Endothelial cell of umbilical vein (primary cell): ENCODE measurements around the gene PLEKHG3. TPM values are rescaled to one million over a fixed set of nuclear protein-coding genes. Genes with fewer than 3 reads are reported as not detected.

Source experiments
- BruUV-seq: library from RNA; stranded (reverse); fragments of 400-500 nt; replicated peaks from 2 replicates; lab custom pipeline; 2021; lab: Mats Ljungman, UMichigan
- CTCF ChIA-PET: fragments of 300-600, 350-600 bp; sonication (Branson Sonifier 250); formaldehyde crosslinking; loops from one replicate; lab custom pipeline; 2021; ENCODE audit warnings: antibody characterized with exemption, inconsistent platforms; lab: Charles Lee
- POLR2A ChIA-PET: fragments of 300-600, 350-600 bp; sonication (Branson Sonifier 250); formaldehyde crosslinking; loops from one replicate; lab custom pipeline; 2021; ENCODE audit warnings: antibody characterized with exemption, inconsistent platforms; lab: Charles Lee
- DNase-seq: peaks from one replicate; pipeline ENCODE4 v3.0.0-alpha.2; 2011; ENCODE audit warnings: low read depth, low spot score
- FAIRE-seq: peaks from 2 replicates; lab custom pipeline; 2011; peaks lifted over from hg19 to GRCh38; lab: Jason Lieb, UNC
- H2AFZ ChIP-seq: 2 replicates; pipeline ENCODE4 v1.6.0; 2012; ENCODE audit warnings: low read depth, low read length, control low read depth, inconsistent platforms
- H3K27ac ChIP-seq: 2 replicates; pipeline ENCODE4 v1.5.1; 2011; ENCODE audit warnings: low read depth, mild to moderate bottlenecking, control low read depth, low read length, moderate library complexity; ENCODE audit not compliant: insufficient read depth
- H3K27me3 ChIP-seq, 2 experiments: 2 replicates each; pipeline versions ENCODE4 v1.6.0 to v1.6.1; 2011; ENCODE audit warnings: low read length in 2 of 2, mixed read lengths in 1 of 2; ENCODE audit not compliant: control insufficient read depth in 2 of 2, insufficient read depth in 2 of 2
- H3K36me3 ChIP-seq, 2 experiments: 2 replicates in 1 of 2; 3 replicates in 1 of 2; pipeline ENCODE4 v1.5.1; 2011; ENCODE audit warnings: low read length in 2 of 2, mild to moderate bottlenecking in 1 of 2, moderate library complexity in 1 of 2; ENCODE audit not compliant: control insufficient read depth in 2 of 2, insufficient read depth in 2 of 2; ENCODE audit errors: extremely low read depth in 1 of 2
- H3K4me1 ChIP-seq: 3 replicates; pipeline ENCODE4 v1.5.1; 2011; ENCODE audit warnings: mild to moderate bottlenecking, low read length; ENCODE audit not compliant: control insufficient read depth, insufficient read depth; ENCODE audit errors: extremely low read depth
- H3K4me2 ChIP-seq: 2 replicates; pipeline ENCODE4 v1.6.1; 2011; ENCODE audit warnings: low read length, control low read depth, mixed read lengths; ENCODE audit not compliant: insufficient read depth
- H3K4me3 ChIP-seq, 3 experiments: fragments of 200-600 bp in 1 of 3; sonication (generic), shearing (Covaris generic) in 1 of 3; replicated peaks in 1 of 3; 2 replicates each; pipeline ENCODE4 v1.5.1; 2011 to 2016; ENCODE audit warnings: control low read depth in 3 of 3, low read length in 3 of 3, mild to moderate bottlenecking in 2 of 3, inconsistent platforms in 1 of 3, low read depth in 1 of 3, moderate library complexity in 1 of 3; ENCODE audit not compliant: insufficient read depth in 1 of 3
- H3K79me2 ChIP-seq: 2 replicates; pipeline ENCODE4 v1.6.0; 2012; ENCODE audit warnings: low read length, inconsistent platforms; ENCODE audit not compliant: control insufficient read depth, insufficient read depth
- H3K9ac ChIP-seq: replicated peaks from 2 replicates; pipeline ENCODE3; 2011; ENCODE audit warnings: low read length, control low read depth; ENCODE audit not compliant: insufficient read depth; ENCODE audit errors: extremely low read depth
- H3K9me1 ChIP-seq: replicated peaks from 3 replicates; pipeline ENCODE4 v1.6.0; 2011; ENCODE audit warnings: mild to moderate bottlenecking, low read length; ENCODE audit not compliant: control insufficient read depth, insufficient read depth; ENCODE audit errors: extremely low read depth
- H3K9me3 ChIP-seq: replicated peaks from 2 replicates; pipeline ENCODE4 v1.5.1; 2012; ENCODE audit warnings: low read length, inconsistent platforms; ENCODE audit not compliant: control insufficient read depth, insufficient read depth
- H4K20me1 ChIP-seq: replicated peaks from 2 replicates; pipeline ENCODE3; 2011; ENCODE audit warnings: mild to moderate bottlenecking, low read length; ENCODE audit not compliant: control insufficient read depth, insufficient read depth; ENCODE audit errors: extremely low read depth
- EZH2 ChIP-seq: IDR thresholded peaks from 2 replicates; pipeline ENCODE4 v1.6.1; 2012; ENCODE audit warnings: borderline replicate concordance, low read depth, mild to moderate bottlenecking, moderate library complexity, low read length, inconsistent platforms; ENCODE audit not compliant: severe bottlenecking
- FOS ChIP-seq: IDR thresholded peaks from 2 replicates; pipeline ENCODE4 v1.6.1; 2011; ENCODE audit warnings: mild to moderate bottlenecking, low read length, moderate library complexity, borderline replicate concordance; ENCODE audit not compliant: insufficient read depth
- GATA2 ChIP-seq: IDR thresholded peaks from 2 replicates; pipeline ENCODE4 v1.7.0; 2011; ENCODE audit warnings: low read depth, mild to moderate bottlenecking, moderate library complexity, mixed read lengths, low read length; ENCODE audit not compliant: insufficient read length, insufficient read depth
- JUN ChIP-seq: IDR thresholded peaks from 2 replicates; pipeline ENCODE4 v1.6.1; 2011; ENCODE audit warnings: borderline replicate concordance, low read depth; ENCODE audit not compliant: insufficient read length, insufficient read depth
- MAX ChIP-seq: IDR thresholded peaks from 2 replicates; pipeline ENCODE4 v1.6.1; 2011; ENCODE audit not compliant: insufficient read depth, insufficient read length
- MYC ChIP-seq: IDR thresholded peaks from one replicate; pipeline ENCODE4 v1.6.1; 2011; ENCODE audit warnings: mild to moderate bottlenecking, low read depth, low read length
- POLR2A ChIP-seq: IDR thresholded peaks from 2 replicates; pipeline ENCODE4 v1.6.1; 2012; ENCODE audit warnings: low read depth, mild to moderate bottlenecking, control low read depth, low read length
- POLR2AphosphoS5 ChIP-seq: IDR thresholded peaks from 2 replicates; pipeline ENCODE4 v1.6.1; 2012; ENCODE audit warnings: low read depth, mild to moderate bottlenecking, control low read depth, low read length, moderate library complexity; ENCODE audit not compliant: insufficient read depth
- dilution Hi-C: fragments of 300-500 bp; cut with MboI; formaldehyde crosslinking; loops from one replicate; pipeline ENCODE4 v1.15.0; 2019; ENCODE audit warnings: low sequenced_read_pairs; ENCODE audit not compliant: extremely low pct_ligation_motif_present
- intact Hi-C: fragments of 100-400 bp; cut with micrococcal nuclease; formaldehyde crosslinking; loops from one replicate; pipeline ENCODE4 v1.10.0; 2022
- polyA plus RNA-seq, 4 experiments: library from polyadenylated mRNA; depleted of rRNA in 3 of 4; stranded (reverse) in 3 of 4; unstranded in 1 of 4; fragments of >200 nt; gene quantifications; 2 replicates each; pipeline versions ENCODE4 v1.2.1 to v1.2.3, GENCODE V29; 2011 to 2012; ENCODE audit warnings: missing spikeins in 1 of 4
- total RNA-seq: library from RNA; stranded (reverse); gene quantifications from 2 replicates; pipeline ENCODE4 v1.2.3, GENCODE V29; 2021
- TF ChIP-seq, protein P1 (sequence below), 2 donors: IDR thresholded peaks; 1 replicate in 1 of 2; 2 replicates in 1 of 2; pipeline ENCODE4 v1.5.1; 2011; ENCODE audit warnings: low read length in 2 of 2, mild to moderate bottlenecking in 2 of 2, moderate library complexity in 2 of 2, control low read depth in 1 of 2, inconsistent platforms in 1 of 2, low read depth in 1 of 2; ENCODE audit not compliant: insufficient read depth in 1 of 2; ENCODE audit errors: extremely low read depth in 1 of 2

The PLEKHG3 gene
- total and polyA plus RNA-seq, 2 donors (not counting 3 experiments of a cell fraction or from before 2014, with no cell fraction given), result 6.6 to 8.0 TPM

- Histone ChIP-seq H3K9me3 (no peaks in the 10 kb centered on the region), H2AFZ (no peak overlapping the region), H4K20me1 (no peaks in the 10 kb centered on the region), H3K27ac (no peak overlapping the region), H3K36me3 (no peaks in the 10 kb centered on the region), H3K9me1 (no peaks in the 10 kb centered on the region), H3K79me2 (no peaks in the 10 kb centered on the region), H3K4me2 (no peak overlapping the region), H3K9ac (no peak overlapping the region), H3K4me1 (peaks cover 13% of the 10 kb centered on the region), H3K4me3 (no peak overlapping the region), H3K27me3 (no peaks in the 10 kb centered on the region)
- no peak for TF ChIP-seq POLR2AphosphoS5
- no peak for TF ChIP-seq FOS
- TF ChIP-seq JUN, result no peak
- no peak for TF ChIP-seq EZH2
- no peak for TF ChIP-seq POLR2A
- TF ChIP-seq MYC, result no peak
- no peak for TF ChIP-seq MAX
- TF ChIP-seq, protein P1, sequence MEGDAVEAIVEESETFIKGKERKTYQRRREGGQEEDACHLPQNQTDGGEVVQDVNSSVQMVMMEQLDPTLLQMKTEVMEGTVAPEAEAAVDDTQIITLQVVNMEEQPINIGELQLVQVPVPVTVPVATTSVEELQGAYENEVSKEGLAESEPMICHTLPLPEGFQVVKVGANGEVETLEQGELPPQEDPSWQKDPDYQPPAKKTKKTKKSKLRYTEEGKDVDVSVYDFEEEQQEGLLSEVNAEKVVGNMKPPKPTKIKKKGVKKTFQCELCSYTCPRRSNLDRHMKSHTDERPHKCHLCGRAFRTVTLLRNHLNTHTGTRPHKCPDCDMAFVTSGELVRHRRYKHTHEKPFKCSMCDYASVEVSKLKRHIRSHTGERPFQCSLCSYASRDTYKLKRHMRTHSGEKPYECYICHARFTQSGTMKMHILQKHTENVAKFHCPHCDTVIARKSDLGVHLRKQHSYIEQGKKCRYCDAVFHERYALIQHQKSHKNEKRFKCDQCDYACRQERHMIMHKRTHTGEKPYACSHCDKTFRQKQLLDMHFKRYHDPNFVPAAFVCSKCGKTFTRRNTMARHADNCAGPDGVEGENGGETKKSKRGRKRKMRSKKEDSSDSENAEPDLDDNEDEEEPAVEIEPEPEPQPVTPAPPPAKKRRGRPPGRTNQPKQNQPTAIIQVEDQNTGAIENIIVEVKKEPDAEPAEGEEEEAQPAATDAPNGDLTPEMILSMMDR (IDR thresholded peaks at IDR 0.05; ENCODE audit: extremely low read depth in 1 of 2, insufficient read depth in 1 of 2, low read depth in 1 of 2, low read length in 2 of 2), result no peak
- TF ChIP-seq GATA2, result no peak
- dilution Hi-C loops, result no loop called here
- intact Hi-C loops, result no loop called here
- no peak for FAIRE-seq
- no peak for DNase-seq
- POLR2A ChIA-PET, result no interaction called here
- BruUV-seq, result no TSS peak
- CTCF ChIA-PET, result no interaction called here
Measured at GRCh38 chr14:64790478-64790877, 86.3 kb downstream of the PLEKHG3 start.
